Neural progenitor cell (in vitro differentiated cells): ENCODE results near the gene MYRFL. TPM values are rescaled to one million over a fixed set of nuclear protein-coding genes. Genes with fewer than 3 reads are reported as not detected.
A peak's percentile ranks its signal among the peaks of the same experiment; 100 is the strongest.

Source experiments
- DNase-seq: peaks from one replicate; pipeline ENCODE4 v3.0.0-alpha.2; 2016; ENCODE audit warnings: low spot score
- H2AFZ ChIP-seq: fragments of 200-600 bp; sonication (generic); replicated peaks from 2 replicates; pipeline ENCODE4 v1.6.1; 2016; ENCODE audit warnings: antibody characterized with exemption
- H3F3A ChIP-seq: fragments of 200-600 bp; sonication (generic); 2 replicates; pipeline ENCODE4 v1.6.1; 2016; ENCODE audit warnings: antibody characterized with exemption, low read depth
- H3K27ac ChIP-seq: fragments of 200-600 bp; sonication (generic); 2 replicates; pipeline ENCODE4 v1.5.1; 2016; ENCODE audit warnings: mild to moderate bottlenecking
- H3K27me3 ChIP-seq: fragments of 200-600 bp; sonication (generic); 2 replicates; pipeline ENCODE4 v1.6.1; 2016; ENCODE audit warnings: mild to moderate bottlenecking, moderate library complexity
- H3K36me3 ChIP-seq: fragments of 200-600 bp; sonication (generic); 2 replicates; pipeline ENCODE4 v1.5.1; 2016
- H3K4me1 ChIP-seq: fragments of 200-600 bp; sonication (generic); 2 replicates; pipeline ENCODE4 v1.6.1; 2016; ENCODE audit warnings: mixed run types
- H3K4me2 ChIP-seq: fragments of 200-600 bp; sonication (generic); 2 replicates; pipeline ENCODE4 v1.6.1; 2016
- H3K4me3 ChIP-seq: fragments of 200-600 bp; sonication (generic); 2 replicates; pipeline ENCODE4 v1.5.1; 2016
- H3K79me2 ChIP-seq: fragments of 200-600 bp; sonication (generic); 2 replicates; pipeline ENCODE4 v1.6.1; 2016; ENCODE audit warnings: low read depth
- H3K9ac ChIP-seq: fragments of 200-600 bp; sonication (generic); 2 replicates; pipeline ENCODE4 v1.6.1; 2016
- H3K9me3 ChIP-seq: fragments of 200-600 bp; sonication (generic); 2 replicates; pipeline ENCODE4 v1.5.1; 2016; ENCODE audit warnings: low read depth
- H4K20me1 ChIP-seq: fragments of 200-600 bp; sonication (generic); 2 replicates; pipeline ENCODE4 v1.6.1; 2016; ENCODE audit warnings: low read depth
- H3K27ac Mint-ChIP-seq: 3 replicates; pipeline ENCODE4 v1.8.0; 2021; ENCODE audit warnings: mixed read lengths
- H3K27me3 Mint-ChIP-seq: 2 replicates; pipeline ENCODE4 v1.8.0; 2022; ENCODE audit warnings: low read depth, mild to moderate bottlenecking, inconsistent platforms, moderate library complexity, mixed read lengths; ENCODE audit not compliant: insufficient read depth
- H3K36me3 Mint-ChIP-seq: 3 replicates; pipeline ENCODE4 v1.8.0; 2021; ENCODE audit warnings: mixed read lengths
- H3K4me1 Mint-ChIP-seq: 3 replicates; pipeline ENCODE4 v1.8.0; 2021; ENCODE audit warnings: mixed read lengths
- H3K4me3 Mint-ChIP-seq: 3 replicates; pipeline ENCODE4 v1.8.0; 2021; ENCODE audit warnings: mild to moderate bottlenecking, moderate library complexity, mixed read lengths
- H3K9me3 Mint-ChIP-seq: 3 replicates; pipeline ENCODE4 v1.8.0; 2020; ENCODE audit warnings: mixed read lengths
- EZH2 ChIP-seq: fragments of 200-600 bp; sonication (generic); IDR thresholded peaks from 2 replicates; pipeline ENCODE4 v1.6.1; 2017; ENCODE audit warnings: antibody characterized with exemption, mild to moderate bottlenecking, moderate library complexity
- EZH2phosphoT487 ChIP-seq: fragments of 200-600 bp; sonication (generic); IDR thresholded peaks from 2 replicates; pipeline ENCODE4 v1.6.1; 2017; ENCODE audit warnings: antibody characterized with exemption
- total RNA-seq: library from RNA; depleted of rRNA; stranded (reverse); fragments of >200 nt; gene quantifications from 2 replicates; pipeline ENCODE4 v1.2.3, GENCODE V29; 2015; ENCODE audit warnings: low replicate concordance
- TF ChIP-seq, protein P1 (sequence below): fragments of 200-600 bp; sonication (generic); IDR thresholded peaks from 2 replicates; pipeline ENCODE4 v1.5.1; 2017; ENCODE audit warnings: antibody characterized with exemption, mild to moderate bottlenecking

MYRFL gene
- total RNA-seq, 1 donor from 2014 or later, result not detected

DNA sequence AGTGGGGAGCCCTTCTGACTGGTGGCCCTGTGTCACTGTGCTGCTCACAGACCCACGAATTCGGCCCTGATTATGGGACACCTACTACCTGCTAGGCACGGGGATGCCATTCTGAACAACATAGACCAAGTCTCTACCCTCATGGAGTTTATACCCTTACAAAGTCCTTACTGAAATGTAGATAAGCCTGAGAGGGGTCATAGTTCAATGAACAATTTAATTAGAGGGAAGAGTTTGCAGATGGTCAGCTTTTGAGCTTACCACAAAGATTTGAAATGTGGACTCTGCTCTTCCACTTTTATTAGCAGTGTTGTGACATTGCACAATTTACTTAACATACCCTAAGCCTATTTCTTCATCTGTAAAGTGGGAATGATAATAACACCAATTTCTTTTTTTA is 161.1 kb downstream of the MYRFL start:
- Histone ChIP-seq H3K36me3 (no peaks in the 10 kb centered on the region), H3K79me2 (no peaks in the 10 kb centered on the region), H2AFZ (no peak overlapping the region), H3K27ac (no peak overlapping the region), H3K27me3 (no peaks in the 10 kb centered on the region), H3F3A (no peaks in the 10 kb centered on the region), H3K4me1 (no peaks in the 10 kb centered on the region), H3K4me3 (no peak overlapping the region), H3K9ac (no peak overlapping the region), H4K20me1 (no peaks in the 10 kb centered on the region), H3K4me2 (no peak overlapping the region), H3K9me3 (no peaks in the 10 kb centered on the region)
- no peak for DNase-seq
- H3K27me3 Mint-ChIP-seq, result no peaks in the 10 kb centered on the region
- TF ChIP-seq, protein P1, sequence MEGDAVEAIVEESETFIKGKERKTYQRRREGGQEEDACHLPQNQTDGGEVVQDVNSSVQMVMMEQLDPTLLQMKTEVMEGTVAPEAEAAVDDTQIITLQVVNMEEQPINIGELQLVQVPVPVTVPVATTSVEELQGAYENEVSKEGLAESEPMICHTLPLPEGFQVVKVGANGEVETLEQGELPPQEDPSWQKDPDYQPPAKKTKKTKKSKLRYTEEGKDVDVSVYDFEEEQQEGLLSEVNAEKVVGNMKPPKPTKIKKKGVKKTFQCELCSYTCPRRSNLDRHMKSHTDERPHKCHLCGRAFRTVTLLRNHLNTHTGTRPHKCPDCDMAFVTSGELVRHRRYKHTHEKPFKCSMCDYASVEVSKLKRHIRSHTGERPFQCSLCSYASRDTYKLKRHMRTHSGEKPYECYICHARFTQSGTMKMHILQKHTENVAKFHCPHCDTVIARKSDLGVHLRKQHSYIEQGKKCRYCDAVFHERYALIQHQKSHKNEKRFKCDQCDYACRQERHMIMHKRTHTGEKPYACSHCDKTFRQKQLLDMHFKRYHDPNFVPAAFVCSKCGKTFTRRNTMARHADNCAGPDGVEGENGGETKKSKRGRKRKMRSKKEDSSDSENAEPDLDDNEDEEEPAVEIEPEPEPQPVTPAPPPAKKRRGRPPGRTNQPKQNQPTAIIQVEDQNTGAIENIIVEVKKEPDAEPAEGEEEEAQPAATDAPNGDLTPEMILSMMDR, result no peak
- no peak for TF ChIP-seq EZH2phosphoT487
- TF ChIP-seq EZH2, result no peak
- no peaks in the 10 kb centered on the region for H3K9me3 Mint-ChIP-seq
- H3K36me3 Mint-ChIP-seq, result no peaks in the 10 kb centered on the region
- H3K27ac Mint-ChIP-seq, result no peak overlapping the region
- H3K4me3 Mint-ChIP-seq, result no peak overlapping the region
- no peaks in the 10 kb centered on the region for H3K4me1 Mint-ChIP-seq

DNA sequence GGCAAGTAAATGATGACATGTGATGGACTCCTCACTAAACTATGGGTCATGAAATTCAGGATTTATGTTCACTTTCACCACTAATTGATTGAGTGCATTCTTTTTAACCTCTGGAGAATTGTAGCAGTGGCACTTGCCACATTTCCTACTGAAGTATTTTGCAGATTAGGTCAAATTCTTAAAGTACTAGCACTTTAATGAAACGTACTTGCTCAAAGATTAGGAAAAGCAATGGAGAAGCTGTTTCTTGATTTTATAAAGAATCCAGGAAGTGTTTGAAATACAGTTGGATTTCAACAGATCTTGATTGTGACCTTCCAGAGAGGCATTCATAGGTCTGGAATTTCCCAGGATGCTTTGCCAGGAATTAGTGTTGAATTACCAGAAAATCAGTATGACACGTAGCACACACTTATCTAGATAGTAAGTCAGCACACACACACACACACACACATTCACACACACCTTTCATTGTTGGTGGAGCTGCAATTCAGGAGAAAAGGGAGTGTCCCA is 162.6 kb downstream of the MYRFL start:
- Histone ChIP-seq H3K27ac (no peak overlapping the region), H3K9ac (no peak overlapping the region)
- TF ChIP-seq EZH2phosphoT487 (no peak), EZH2 (no peak)
- TF ChIP-seq, protein P1, result no peak

GRCh38 chr12:69988481-69989321 is 163.7 kb downstream of the MYRFL start:
- H3K4me1 Mint-ChIP-seq, result peaks cover 6% of the 10 kb centered on the region
- peak overlapping the region; percentile 80 for H2AFZ ChIP-seq
- H3K4me2 ChIP-seq, result no peak overlapping the region

More for the DNA sequence above, 162.6 kb downstream of the MYRFL start:
- Histone ChIP-seq H3K36me3 (no peaks in the 10 kb centered on the region), H3K4me2 (no peak overlapping the region), H3F3A (no peaks in the 10 kb centered on the region), H3K9me3 (no peaks in the 10 kb centered on the region), H2AFZ (no peak overlapping the region), H4K20me1 (no peaks in the 10 kb centered on the region), H3K4me3 (no peak overlapping the region), H3K4me1 (no peaks in the 10 kb centered on the region), H3K79me2 (no peaks in the 10 kb centered on the region), H3K27me3 (no peaks in the 10 kb centered on the region)
- DNase-seq, result no peak
- Mint-ChIP-seq H3K27me3 (no peaks in the 10 kb centered on the region), H3K9me3 (no peaks in the 10 kb centered on the region), H3K4me1 (peaks cover 6% of the 10 kb centered on the region), H3K27ac (no peak overlapping the region), H3K4me3 (no peak overlapping the region), H3K36me3 (no peaks in the 10 kb centered on the region)

More at GRCh38 chr12:69988481-69989321, 163.7 kb downstream of the MYRFL start:
- no peak overlapping the region for H3K27ac Mint-ChIP-seq
- H3K4me3 Mint-ChIP-seq, result no peak overlapping the region
- H3K4me3 ChIP-seq, result no peak overlapping the region
- H3K36me3 ChIP-seq, result no peaks in the 10 kb centered on the region
- no peaks in the 10 kb centered on the region for H4K20me1 ChIP-seq
- H3K9ac ChIP-seq, result no peak overlapping the region
- no peaks in the 10 kb centered on the region for H3K9me3 ChIP-seq
- no peaks in the 10 kb centered on the region for H3K36me3 Mint-ChIP-seq
- H3K9me3 Mint-ChIP-seq, result peaks cover 6% of the 10 kb centered on the region
- H3K27ac ChIP-seq, result no peak overlapping the region
- DNase-seq, result no peak
- TF ChIP-seq EZH2phosphoT487, result no peak
- TF ChIP-seq, protein P1, result no peak
- TF ChIP-seq EZH2, result no peak
- no peaks in the 10 kb centered on the region for H3F3A ChIP-seq
- H3K4me1 ChIP-seq, result no peaks in the 10 kb centered on the region
- H3K27me3 Mint-ChIP-seq, result no peaks in the 10 kb centered on the region
- no peaks in the 10 kb centered on the region for H3K79me2 ChIP-seq
- no peaks in the 10 kb centered on the region for H3K27me3 ChIP-seq
